Smooth muscle cell (in vitro differentiated cells): ENCODE results near the gene ELAC2. TPM values are rescaled to one million over a fixed set of nuclear protein-coding genes. Genes with fewer than 3 reads are reported as not detected.

ENCODE experiments used
- DNase-seq: peaks from one replicate; lab custom pipeline; 2025; ENCODE audit not compliant: unreplicated experiment; lab: John Stamatoyannopoulos, UW
- H2AFZ ChIP-seq: fragments of 200-600 bp; sonication (generic); 2 replicates; pipeline ENCODE4 v1.6.0; 2016; ENCODE audit warnings: antibody characterized with exemption, low read depth, mild to moderate bottlenecking
- H3F3A ChIP-seq: fragments of 200-600 bp; sonication (generic); 2 replicates; pipeline ENCODE4 v1.6.0; 2017; ENCODE audit warnings: antibody characterized with exemption, low read depth
- H3K27ac ChIP-seq: fragments of 200-600 bp; sonication (generic); 2 replicates; pipeline ENCODE4 v1.5.1; 2016; ENCODE audit warnings: low read depth, mild to moderate bottlenecking
- H3K27me3 ChIP-seq: fragments of 200-600 bp; sonication (generic); 2 replicates; pipeline ENCODE4 v1.6.1; 2016; ENCODE audit warnings: low read depth, mild to moderate bottlenecking
- H3K36me3 ChIP-seq: fragments of 200-600 bp; sonication (generic); 2 replicates; pipeline ENCODE4 v1.5.1; 2016; ENCODE audit warnings: low read depth
- H3K4me1 ChIP-seq: fragments of 200-600 bp; sonication (generic); 2 replicates; pipeline ENCODE4 v1.5.1; 2016; ENCODE audit warnings: low read depth
- H3K4me2 ChIP-seq: fragments of 200-600 bp; sonication (generic); 2 replicates; pipeline ENCODE4 v1.6.0; 2016; ENCODE audit warnings: mild to moderate bottlenecking
- H3K4me3 ChIP-seq: fragments of 200-600 bp; sonication (generic); 2 replicates; pipeline ENCODE4 v1.5.1; 2016; ENCODE audit warnings: mild to moderate bottlenecking
- H3K79me2 ChIP-seq: fragments of 200-600 bp; sonication (generic); 2 replicates; pipeline ENCODE4 v1.6.0; 2016; ENCODE audit warnings: low read depth, mild to moderate bottlenecking
- H3K9ac ChIP-seq: fragments of 200-600 bp; sonication (generic); 2 replicates; pipeline ENCODE4 v1.6.0; 2016; ENCODE audit warnings: low read depth
- H3K9me3 ChIP-seq: fragments of 200-600 bp; sonication (generic); replicated peaks from 2 replicates; pipeline ENCODE4 v1.5.1; 2016; ENCODE audit warnings: low read depth
- H4K20me1 ChIP-seq: fragments of 200-600 bp; sonication (generic); 2 replicates; pipeline ENCODE4 v1.6.0; 2016; ENCODE audit warnings: low read depth
- CTCF ChIP-seq: fragments of 200-600 bp; sonication (generic); IDR thresholded peaks from 2 replicates; pipeline ENCODE4 v1.5.1; 2017; ENCODE audit warnings: borderline replicate concordance, mild to moderate bottlenecking, antibody characterized with exemption; ENCODE audit not compliant: insufficient read depth, poor library complexity, severe bottlenecking
- WGBS: methylation state at CpG from one replicate; pipeline ENCODE4 v1.1.7; 2016; ENCODE audit warnings: low lambda C conversion rate; 5-methylcytosine and 5-hydroxymethylcytosine counted together
- polyA plus RNA-seq: library from polyadenylated mRNA; unstranded; fragments of >200 nt; fragmentation: Nextera tagmentation; extraction: Ambion mirVana; gene quantifications from 2 replicates; pipeline ENCODE4 v1.2.1, GENCODE V29; 2016
- total RNA-seq: library from RNA; depleted of rRNA; stranded (reverse); fragments of >200 nt; gene quantifications from 2 replicates; pipeline ENCODE4 v1.2.3, GENCODE V29; 2014

ELAC2 gene
- total and polyA plus RNA-seq, 2 experiments from 2014 or later: 29.4 to 31.1 TPM

GRCh38 chr17:13031718-13032350 is 14.0 kb upstream of the ELAC2 start:
- Histone ChIP-seq H3K27me3 (no peaks in the 10 kb centered on the region), H3K4me1 (no peaks in the 10 kb centered on the region), H4K20me1 (no peaks in the 10 kb centered on the region), H3F3A (no peaks in the 10 kb centered on the region), H3K4me3 (no peak overlapping the region), H3K9ac (no peak overlapping the region), H3K79me2 (no peaks in the 10 kb centered on the region), H2AFZ (no peak overlapping the region), H3K36me3 (no peaks in the 10 kb centered on the region), H3K27ac (no peak overlapping the region), H3K4me2 (no peak overlapping the region), H3K9me3 (no peaks in the 10 kb centered on the region)
- WGBS: 52% methylated on average over 16 of the region's 16 CpGs
- DNase-seq: no peak
- peak; percentile 76 for TF ChIP-seq CTCF

- Histone ChIP-seq H3F3A (no peaks in the 10 kb centered on the region), H3K9ac (no peak overlapping the region), H4K20me1 (no peaks in the 10 kb centered on the region), H3K27ac (no peak overlapping the region), H3K27me3 (no peaks in the 10 kb centered on the region), H3K79me2 (no peaks in the 10 kb centered on the region), H2AFZ (no peak overlapping the region), H3K4me1 (no peaks in the 10 kb centered on the region), H3K4me3 (no peak overlapping the region), H3K4me2 (no peak overlapping the region), H3K36me3 (no peaks in the 10 kb centered on the region), H3K9me3 (no peaks in the 10 kb centered on the region)
- peak; percentile 76 for TF ChIP-seq CTCF
- 43% methylated on average over 11 of the region's 11 CpGs for WGBS
- no peak for DNase-seq
Observed at GRCh38 chr17:13030459-13031300, 12.9 kb upstream of the ELAC2 start.

- no peak overlapping the region for H3K4me2 ChIP-seq
- H3F3A ChIP-seq: no peaks in the 10 kb centered on the region
- no peaks in the 10 kb centered on the region for H3K36me3 ChIP-seq
- no peak for DNase-seq
- H4K20me1 ChIP-seq: no peaks in the 10 kb centered on the region
- no peak overlapping the region for H3K27ac ChIP-seq
- no peaks in the 10 kb centered on the region for H3K4me1 ChIP-seq
- TF ChIP-seq CTCF: no peak
- no peak overlapping the region for H3K4me3 ChIP-seq
- no peak overlapping the region for H2AFZ ChIP-seq
- H3K27me3 ChIP-seq: no peaks in the 10 kb centered on the region
- 92% methylated on average over 1 of the region's 1 CpG for WGBS
- no peaks in the 10 kb centered on the region for H3K79me2 ChIP-seq
- H3K9me3 ChIP-seq: no peaks in the 10 kb centered on the region
- no peak overlapping the region for H3K9ac ChIP-seq
Observed at GRCh38 chr17:13030056-13030455, 12.2 kb upstream of the ELAC2 start.

DNA sequence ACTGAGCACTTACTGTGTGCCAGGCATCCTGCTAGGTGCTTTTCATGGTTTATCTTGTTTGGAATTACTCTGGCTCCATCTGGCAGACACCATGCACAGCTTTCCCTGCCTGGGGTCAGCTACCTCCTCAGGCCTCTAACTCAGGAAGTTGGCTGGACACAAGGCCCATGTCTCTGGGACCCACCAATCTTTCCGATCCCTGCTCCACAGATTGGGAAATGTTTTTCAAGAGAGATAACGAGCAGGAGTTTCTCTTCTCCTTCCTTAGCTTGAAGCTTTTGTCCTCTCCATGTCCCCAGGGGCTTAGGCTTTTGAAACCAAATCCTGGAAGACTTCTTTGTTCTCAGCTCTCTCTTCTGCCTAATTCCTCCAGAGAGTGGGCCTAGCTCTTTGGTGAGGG is 11.5 kb upstream of the ELAC2 start:
- no peak for TF ChIP-seq CTCF
- Histone ChIP-seq H3K4me3 (no peak overlapping the region), H3K36me3 (no peaks in the 10 kb centered on the region), H3K9ac (no peak overlapping the region), H3K4me2 (no peak overlapping the region), H3K27me3 (no peaks in the 10 kb centered on the region), H4K20me1 (no peaks in the 10 kb centered on the region), H3F3A (no peaks in the 10 kb centered on the region), H3K9me3 (no peaks in the 10 kb centered on the region), H3K79me2 (no peaks in the 10 kb centered on the region), H2AFZ (no peak overlapping the region), H3K4me1 (no peaks in the 10 kb centered on the region), H3K27ac (no peak overlapping the region)
- no peak for DNase-seq
- WGBS: 55% methylated on average over 2 of the region's 2 CpGs
